Ureter (tissue), 1 donor: Measurements from ENCODE around the gene CACNB2. TPM values are rescaled to one million over a fixed set of nuclear protein-coding genes. Genes with fewer than 3 reads are reported as not detected.

Experiments used
- DNase-seq: peaks from one replicate; pipeline ENCODE4 v3.0.0-alpha.2; 2020; ENCODE audit warnings: low spot score
- total RNA-seq: library from RNA; stranded (reverse); gene quantifications from one replicate; pipeline ENCODE4 v1.2.4, GENCODE V29; 2023
- donor health status: DM: yes; HTN: yes; CAD: no.

Gene CACNB2
- total RNA-seq, 1 donor from 2014 or later = 14.3 TPM

DNA sequence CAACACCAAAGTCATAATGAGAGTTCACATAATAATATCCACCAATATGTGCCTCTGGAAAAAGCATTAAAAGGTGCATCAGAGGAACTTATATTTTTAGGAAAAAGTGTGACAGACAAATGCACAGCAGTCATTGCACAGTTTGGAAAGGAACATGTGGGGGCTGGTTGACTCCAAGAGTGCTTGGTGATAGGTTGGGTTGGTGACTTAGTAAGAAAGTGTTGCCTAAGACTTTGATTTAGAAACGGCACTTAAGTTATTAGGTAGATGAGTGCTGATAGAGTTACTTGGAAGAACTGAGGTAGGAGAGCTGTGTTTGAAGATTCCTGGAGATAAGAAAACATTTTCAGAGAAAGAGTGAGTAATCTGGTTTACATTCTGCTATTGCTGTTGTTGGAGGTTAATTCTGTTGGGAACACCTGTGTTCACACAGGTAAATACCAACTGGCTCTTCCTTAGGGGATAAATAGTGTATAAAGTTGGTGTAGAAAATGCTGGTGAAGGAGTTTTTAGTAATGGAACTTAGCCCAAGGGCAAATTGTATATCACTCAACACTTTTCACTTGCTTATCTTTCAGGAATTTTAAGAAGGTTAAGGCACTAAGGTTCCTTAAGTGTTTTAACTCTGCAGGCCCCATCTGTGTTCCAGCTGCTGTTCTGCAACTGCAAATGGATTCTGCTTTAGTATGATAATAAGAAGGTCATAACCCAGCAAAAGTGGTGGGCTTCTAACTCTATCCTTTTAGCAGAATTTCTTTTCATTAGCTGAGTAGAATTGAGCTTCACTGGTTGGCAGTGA, 315.1 kb downstream of the CACNB2 start:
- no peak for DNase-seq

DNA sequence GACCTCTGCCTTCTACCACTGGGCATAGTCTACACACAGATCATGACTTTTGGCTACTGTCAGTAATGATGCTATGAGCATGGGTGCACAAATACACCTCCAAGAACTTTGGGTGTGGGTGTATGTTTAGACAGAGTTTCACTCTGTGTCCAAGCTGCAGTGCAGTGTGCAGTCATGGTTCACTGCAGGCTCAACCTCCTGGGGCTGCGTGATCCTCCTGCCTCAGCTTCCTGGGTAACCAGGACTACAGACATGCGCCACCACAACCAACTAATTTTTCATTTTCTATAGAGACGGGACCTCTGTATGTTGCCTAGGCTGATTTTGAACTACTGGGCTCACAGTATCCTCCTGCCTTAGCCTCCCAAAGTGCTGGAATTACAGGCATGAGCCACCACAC, 316.8 kb downstream of the CACNB2 start:
- DNase-seq = no peak

DNA sequence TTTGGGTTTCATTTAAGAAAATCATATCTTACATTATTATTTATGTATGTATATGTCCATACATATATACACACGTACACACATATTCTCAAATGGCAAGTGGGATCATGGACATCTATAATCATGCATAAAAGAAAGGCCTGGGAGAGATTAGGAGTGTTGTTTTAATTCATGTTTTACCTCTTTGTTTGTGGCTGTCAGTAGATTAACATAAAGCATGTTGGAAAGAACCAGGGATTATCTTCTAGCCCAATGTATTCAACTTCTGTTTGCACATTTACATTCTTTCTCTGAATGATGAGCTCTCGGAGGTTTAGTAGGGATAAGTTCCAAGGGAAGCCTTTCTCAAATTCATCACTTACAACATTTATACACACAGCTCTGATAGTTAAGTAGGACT, 319.8 kb downstream of the CACNB2 start:
- DNase-seq = no peak

DNA sequence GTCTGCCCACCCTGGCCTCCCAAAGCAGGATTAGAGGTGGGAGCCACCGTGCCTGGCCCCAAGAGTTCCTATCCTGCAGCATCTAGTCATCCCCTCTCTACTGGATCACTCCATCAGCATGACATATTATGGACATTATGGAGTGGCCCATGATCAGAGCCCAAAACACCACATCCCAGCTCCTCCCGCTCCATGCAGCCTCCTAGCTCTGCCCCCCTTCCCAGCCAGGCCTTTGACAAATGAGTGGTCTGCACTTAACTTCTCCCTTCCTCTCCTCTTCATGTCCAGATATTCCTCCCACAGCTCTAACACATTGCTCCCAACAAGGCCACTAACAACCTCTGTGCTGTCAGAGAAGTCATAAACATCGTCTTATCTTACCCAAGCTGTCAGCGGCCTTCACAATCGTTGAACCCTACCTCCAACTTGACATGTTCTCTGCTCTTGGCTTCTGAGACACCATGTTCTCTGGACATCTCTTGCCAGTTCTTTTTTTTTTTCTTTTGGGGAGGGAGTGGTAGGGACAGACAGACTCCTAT, 323.5 kb downstream of the CACNB2 start:
- no peak for DNase-seq

DNA sequence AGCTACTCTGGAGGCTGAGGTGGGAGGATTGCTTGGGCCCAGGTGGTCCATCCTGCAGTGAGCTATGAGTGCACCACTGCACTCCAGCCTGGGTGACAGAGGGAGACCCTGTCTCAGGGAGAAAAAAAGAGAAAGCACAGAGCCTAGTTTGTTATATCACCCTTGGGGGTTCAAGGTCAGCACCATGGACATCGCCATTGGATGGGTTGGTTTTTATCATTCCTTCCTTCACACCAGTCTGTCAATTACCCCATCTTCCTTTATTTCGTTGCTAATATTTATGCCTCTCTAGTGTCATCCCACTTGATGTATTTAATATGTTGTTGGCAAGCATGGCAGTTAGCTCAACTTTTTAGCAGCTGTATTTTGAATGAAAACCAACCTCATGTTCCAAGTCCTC, 328.9 kb downstream of the CACNB2 start:
- DNase-seq = no peak

DNA sequence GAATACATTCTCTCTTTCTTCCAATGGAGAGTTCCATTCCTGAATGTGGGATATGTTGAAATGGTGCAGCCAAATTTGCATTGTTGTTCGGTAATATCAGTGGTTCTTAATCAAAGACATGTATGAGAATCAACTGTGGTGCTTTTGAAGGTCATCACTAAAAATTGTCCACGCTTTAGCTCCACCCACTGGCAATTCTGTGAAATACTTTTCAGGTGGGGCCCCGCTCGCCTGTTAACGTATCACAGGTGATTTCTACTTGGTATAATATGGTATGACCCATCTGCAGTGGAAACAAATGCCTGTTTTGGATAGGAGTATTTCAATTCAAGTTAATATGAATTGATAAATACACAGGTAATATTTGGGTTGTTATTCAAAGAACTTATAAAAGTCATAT, 332.8 kb downstream of the CACNB2 start:
- no peak for DNase-seq

DNA sequence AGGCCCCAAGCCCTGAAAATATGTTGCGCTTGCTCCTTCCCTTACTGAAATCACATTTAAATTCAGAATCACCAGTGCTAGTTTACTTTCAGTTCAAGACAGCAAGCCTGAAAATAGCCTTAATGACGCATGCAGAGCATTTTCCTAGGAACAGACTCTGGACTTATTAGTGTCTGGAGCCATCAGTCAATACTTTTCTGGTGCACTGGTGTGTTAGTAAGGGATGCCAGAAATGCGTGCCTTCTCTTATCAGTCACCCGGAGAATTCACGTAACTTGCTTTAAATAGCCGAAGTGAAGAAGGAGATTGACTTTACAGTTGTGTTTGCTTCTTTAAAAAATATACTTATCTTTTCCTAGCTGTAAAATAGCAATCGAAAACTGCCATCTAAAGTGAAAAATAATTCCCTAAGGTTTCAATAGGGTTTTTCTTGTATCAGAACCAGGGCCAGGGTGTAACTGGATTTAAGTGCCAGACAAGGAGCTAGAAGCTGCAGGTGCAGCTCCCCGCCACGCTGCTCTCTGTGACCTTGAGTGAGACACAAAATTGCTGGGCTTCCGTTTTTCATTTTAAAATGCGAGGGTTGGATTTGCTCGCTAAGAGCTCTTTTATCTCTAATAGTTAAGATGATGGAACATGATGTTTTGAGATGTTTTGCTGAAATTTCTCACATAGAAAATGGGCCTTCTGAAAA, 333.3 kb downstream of the CACNB2 start:
- no peak for DNase-seq

DNA sequence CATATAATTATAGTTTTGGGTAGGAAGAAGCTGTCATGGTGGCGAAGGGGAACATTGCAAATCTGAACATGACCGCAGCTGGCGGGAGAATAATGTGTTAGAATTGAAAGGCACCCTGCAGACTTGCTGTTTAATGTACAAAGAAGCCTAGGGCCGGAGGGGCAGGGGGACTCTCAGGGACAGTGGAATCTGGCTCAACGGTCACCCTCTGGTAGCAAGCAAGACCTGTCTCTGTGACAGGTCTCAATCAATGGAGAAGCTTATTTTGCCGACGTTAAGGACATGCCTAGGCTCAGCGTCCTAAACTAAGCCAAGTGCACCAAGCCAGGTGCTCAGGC, 333.9 kb downstream of the CACNB2 start:
- DNase-seq = no peak

DNA sequence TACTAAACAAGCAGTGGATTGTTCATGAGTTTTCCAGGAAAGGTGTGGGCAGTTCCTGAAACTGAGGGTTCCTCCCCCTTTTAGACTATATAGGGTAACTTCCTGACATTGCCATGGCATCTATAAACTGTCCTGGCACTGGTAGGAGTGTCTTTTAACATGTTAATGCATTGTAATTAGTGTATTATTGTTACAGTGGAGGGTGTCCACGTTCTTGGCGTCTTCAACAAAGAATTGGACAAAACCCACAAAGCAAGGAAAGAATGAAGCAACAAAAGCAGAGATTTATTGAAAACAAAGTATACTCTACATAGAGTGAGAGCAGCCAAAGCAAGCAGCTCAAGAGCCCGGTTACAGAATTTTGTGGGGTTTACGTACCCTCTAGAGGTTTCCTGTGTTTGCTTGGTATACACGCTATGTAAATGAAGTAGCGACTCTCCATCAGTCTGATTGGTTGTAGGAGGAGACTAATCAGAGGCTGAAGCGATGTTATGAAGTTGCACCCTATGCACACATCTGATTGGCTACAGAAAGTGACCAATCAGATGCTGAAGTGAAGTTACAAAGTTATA, 335.9 kb downstream of the CACNB2 start:
- DNase-seq = no peak

DNA sequence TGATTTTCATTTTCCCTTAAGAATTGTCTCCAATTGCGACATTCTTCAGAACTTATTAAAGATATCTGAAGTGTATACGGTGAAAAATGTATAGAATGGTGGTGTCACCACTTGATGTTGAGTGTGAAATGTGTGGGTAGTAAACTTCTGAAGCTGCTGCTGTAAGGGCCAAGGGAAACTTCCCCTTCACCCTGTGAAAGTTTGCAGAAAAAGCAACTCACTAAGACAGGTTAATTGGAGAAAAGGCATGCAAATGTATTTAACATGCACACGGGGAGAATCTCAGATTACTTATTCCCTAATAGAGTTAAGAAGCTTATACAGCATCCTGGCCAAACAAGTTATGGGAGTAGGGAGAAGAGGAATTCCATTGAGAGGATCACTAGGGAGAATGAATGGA, 338.1 kb downstream of the CACNB2 start:
- no peak for DNase-seq

DNA sequence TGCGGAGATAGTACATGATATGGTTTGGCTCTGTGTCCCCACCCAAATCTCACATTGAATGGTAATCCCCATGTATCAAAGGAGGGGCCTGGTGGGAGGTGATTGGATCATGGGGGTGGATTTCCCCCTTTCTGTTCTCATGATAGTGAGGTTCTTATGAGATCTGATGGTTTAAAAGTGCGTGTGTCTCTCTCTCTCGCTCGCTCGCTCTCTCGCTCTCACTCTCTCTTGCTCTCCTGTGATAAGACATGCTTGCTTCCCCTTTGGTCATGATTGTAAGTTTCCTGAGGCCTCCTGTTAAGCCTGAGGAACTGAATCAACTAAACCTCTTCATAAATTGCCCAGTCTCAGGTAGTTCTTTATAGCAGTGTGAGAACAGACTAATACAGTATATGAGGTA, 339.3 kb downstream of the CACNB2 start:
- DNase-seq = no peak

DNA sequence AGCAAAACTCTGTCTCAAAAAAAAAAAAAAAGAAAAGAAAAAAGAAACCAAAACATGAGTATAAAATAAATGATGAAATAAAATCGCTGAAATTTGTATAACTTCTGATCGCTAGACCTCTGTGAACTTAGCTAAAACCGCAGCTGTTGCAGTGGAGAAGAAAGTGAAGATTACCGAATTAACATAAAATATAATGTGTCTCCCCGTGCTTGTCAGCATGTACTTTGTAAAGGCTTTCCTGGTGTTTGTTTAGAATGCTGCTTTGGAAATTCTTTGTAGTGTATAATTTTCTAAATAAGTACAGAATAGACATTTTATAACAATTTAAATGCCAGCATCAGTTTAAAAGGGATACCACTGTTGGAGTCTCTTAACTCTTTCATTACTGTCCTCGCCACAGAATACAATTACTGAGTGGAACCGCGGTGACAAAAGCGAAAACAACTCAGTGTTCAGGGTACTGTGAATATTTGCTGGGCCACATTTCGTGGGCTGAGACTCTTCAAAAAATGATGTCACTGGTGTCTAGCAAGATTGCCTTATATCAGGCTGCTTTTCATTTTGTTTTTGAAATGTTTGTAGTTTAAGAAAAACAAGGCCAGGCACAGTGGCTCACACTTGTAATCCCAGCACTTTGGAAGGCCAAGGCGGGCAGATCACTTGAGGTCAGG, 343.4 kb downstream of the CACNB2 start:
- no peak for DNase-seq

DNA sequence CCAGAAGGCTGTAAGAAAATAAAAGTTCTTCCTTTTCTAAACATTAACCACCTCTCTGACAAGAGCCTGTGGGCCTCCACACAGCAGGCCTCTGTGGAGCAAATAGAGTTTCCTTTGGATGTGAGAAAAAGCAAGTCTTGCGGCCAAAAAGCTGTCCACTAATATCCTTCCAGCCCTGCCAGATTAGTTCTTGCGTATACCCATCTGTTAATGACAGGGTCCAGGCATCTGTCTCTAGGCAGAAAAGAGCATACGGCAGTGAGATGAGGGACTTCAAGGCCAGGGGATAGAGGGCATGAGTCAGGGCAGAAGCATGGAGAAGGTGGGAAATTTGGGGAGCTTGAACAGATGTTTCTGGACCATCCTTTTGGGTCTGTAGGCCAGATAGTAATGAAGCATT, 346.2 kb downstream of the CACNB2 start:
- no peak for DNase-seq

DNA sequence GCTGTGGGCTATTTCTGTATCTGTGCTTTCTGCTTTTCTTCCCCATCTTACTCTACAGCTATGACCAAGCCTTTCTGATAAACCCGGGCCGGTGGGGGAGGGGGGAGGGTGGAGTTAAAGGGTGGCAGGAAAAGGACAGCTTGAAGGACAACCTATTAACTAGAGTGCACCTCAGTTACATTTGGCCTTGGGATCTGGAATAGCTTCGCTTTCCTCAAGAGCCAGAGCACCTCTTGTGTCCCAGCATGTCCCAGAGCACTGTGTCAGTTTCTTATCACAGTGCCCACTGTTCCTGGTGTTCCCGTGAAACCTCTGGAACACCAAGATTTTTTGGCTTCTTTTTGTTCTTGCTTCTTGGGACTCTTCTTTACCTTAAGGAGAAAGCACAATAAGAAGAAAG, 350.5 kb downstream of the CACNB2 start:
- no peak for DNase-seq

DNA sequence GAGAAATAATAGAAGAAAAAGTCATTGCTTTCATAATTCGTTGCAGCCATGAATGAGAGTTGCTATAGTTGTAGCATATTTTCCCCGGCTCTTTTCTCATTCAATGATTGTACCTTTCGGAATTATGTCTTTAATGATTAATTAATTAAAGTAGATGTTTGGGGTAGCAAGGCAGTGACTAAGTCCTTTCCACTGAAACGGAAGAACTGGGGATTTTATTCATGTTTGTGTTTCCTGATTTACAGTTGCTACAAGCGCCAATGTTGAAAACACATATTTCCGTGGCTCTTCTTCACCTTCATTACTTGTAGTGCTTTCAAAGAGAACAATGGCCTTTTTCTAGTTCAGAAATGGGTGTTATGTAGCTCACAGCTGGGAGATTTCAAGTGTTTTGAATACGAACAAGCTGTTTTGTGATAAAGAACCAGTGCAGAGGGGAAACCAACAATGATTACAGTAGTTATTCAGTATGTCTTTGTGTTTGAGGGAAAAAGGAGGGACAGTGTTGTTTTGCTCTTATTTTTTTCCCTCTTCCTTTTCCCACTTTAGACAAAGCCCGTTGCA, 357.7 kb downstream of the CACNB2 start:
- no peak for DNase-seq

DNA sequence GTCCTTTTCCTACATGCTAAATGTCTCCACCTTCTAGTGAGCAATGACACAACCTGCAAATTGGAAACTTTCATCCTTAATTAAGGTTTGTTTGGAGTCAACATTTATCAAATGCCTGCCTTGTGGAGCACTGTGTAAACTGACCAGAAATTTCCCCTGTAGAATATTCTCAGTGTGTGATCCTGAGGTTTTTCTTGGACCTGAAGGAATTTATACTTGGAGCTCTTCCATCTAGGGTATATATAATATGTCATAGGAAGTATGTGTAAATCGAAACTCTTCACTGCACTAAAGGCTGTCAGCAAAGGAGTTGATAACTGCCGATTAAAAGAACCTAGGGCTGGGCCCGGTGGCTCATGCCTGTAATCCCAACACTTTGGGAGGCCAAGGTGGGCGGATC, 358.8 kb downstream of the CACNB2 start:
- DNase-seq = no peak

DNA sequence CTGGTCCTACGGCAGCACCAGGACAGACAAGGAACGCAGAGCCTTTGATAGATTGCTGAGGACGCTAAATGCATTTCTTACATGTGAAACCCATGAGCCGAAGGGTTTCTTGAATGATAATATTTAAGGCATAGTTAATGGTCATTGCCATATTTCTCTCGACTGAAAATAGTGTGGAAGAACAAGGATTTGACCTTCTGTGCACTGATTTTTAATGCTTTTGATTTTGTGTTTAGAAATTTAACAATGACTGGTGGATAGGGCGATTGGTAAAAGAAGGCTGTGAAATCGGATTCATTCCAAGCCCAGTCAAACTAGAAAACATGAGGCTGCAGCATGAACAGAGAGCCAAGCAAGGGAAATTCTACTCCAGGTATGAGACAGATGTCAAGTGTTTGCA, 360.4 kb downstream of the CACNB2 start:
- DNase-seq = no peak

DNA sequence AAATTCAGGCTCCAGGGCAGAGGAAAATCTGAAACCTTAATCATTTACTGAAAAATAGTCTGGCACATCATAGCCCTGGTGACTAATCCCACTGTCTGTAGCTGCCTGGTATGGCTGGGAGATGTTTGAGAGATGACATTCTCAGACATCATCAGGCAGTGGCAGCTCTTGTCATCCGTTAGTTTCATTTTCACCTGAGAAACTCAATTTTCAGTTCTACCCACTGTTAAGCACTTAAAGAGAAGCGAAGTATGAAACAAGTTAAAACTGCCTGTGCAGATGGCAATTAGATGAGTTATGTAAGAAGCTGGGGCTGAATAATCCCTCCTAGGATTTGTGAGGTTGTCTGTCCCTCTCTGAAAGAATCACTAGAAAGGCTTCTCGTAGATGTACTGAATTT, 361.0 kb downstream of the CACNB2 start:
- no peak for DNase-seq

DNA sequence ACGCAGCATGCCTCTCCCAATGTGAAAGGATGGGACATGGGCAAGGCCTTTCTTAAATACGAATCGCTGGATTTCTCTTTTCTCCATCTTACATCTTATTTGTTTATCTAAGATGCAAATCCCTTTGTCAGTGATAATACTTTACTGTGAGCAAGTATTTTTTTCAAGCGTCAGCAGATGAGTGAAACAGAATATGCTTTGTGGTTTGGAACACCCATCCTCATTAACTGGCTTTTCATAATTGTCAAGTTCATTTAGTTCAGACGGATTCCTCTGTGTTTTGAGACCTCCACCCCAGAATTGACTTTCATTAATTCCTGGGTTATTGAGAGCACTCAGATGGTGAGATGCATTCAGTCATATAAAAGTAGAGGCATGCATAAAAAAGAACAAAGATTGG, 361.4 kb downstream of the CACNB2 start:
- DNase-seq = no peak

DNA sequence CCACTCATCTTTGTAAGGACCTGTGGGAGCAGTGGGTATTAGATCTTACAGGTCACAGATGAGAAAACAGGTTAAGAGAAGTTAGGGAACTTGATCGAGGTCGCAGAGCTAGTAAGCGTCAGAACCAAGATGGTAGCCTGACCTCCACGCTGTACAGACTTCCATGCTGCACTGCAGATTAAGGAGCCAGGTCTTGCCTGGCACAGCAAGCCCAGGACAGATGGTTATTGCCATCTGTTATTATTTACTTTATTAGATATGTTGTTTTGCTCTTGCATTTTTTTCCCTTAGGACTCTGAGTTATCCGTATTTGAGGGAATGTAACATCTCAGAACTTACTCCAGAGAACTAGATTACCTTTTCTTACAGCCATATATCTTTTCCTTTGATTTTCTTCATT, 363.9 kb downstream of the CACNB2 start:
- no peak for DNase-seq

DNA sequence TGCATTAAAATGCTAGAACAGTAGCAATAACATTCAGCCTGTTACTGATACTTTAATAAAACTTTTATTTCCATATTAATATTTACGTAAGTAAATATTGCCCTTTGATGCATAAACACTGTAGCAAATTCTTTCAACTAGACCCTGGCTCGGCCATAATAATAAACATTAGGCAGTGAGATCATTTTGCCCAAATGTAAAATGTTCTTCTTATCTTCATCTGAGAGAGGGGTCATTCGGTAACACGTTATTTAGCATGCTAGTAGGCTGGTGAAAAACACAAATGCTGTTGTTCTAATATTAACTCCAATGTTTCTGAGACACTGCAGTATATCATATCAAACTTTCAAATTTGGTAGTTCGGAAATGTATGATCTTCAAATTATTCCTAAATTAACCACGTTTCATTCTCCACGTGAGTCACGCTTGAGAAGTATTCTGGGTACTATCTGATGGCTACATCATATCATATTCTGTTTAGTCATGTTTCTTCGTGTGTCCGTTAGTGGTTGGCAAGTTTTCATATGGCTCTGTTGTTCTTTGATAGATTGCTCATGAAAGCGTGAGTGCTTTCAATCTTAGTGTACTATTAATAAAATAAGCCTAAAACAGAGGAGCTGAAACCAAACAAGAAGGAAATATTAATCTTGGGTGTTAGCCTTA, 365.4 kb downstream of the CACNB2 start:
- DNase-seq = no peak

DNA sequence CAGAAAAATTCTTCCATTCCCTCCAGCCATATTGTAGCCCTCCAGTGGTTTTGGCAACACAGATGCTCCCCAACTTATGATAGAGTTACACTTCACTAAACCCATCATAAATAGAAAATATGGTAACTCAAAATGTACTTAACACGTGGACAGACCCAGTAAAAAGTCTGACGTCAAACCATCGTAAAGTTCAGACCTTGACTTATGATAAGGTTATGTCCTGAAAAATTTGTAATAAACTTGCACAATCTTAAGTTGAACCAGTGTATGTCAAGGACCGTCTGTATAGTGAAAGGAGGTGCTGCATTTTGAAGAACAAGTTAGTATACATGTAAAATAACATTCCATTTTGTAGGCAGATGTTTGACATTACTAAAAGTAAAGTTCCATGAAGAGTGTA, 368.4 kb downstream of the CACNB2 start:
- no peak for DNase-seq
